ENCODE measurements around the gene UBFD1.

UBFD1 gene

GRCh38 chr16:23518435-23518891, 39.1 kb upstream of the UBFD1 start:
- TF ChIP-seq TCF12 (IDR thresholded peaks at IDR 0.05; ENCODE audit: low read depth), result no peak
- no peak for TF ChIP-seq TEAD4 (IDR thresholded peaks at IDR 0.05)
- TF ChIP-seq CEBPB (IDR thresholded peaks at IDR 0.05), result no peak
- no peak for TF ChIP-seq FOXM1 (IDR thresholded peaks at IDR 0.05; ENCODE audit: borderline replicate concordance, low read depth)
- TF ChIP-seq NFIC (IDR thresholded peaks at IDR 0.05), result peak; percentile 47; the same call in 1 of the 2 replicates
- TF ChIP-seq EP300 (IDR thresholded peaks at IDR 0.05; ENCODE audit: borderline replicate concordance), result no peak
- TF ChIP-seq REST (IDR thresholded peaks at IDR 0.05; ENCODE audit: low read depth), result no peak
- no peak for TF ChIP-seq YY1 (IDR thresholded peaks at IDR 0.05; ENCODE audit: low read depth)

GRCh38 chr16:23519282-23519681, 38.2 kb upstream of the UBFD1 start:
- TF ChIP-seq CREB1 (IDR thresholded peaks at IDR 0.05; ENCODE audit: low read depth), result no peak
- TF ChIP-seq USF1 (IDR thresholded peaks at IDR 0.05), result peak; percentile 60

GRCh38 chr16:23520500-23520899, 37.0 kb upstream of the UBFD1 start:
- TF ChIP-seq MAX (IDR thresholded peaks at IDR 0.05) (no peak), EP300 (IDR thresholded peaks at IDR 0.05; ENCODE audit: borderline replicate concordance) (no peak), TCF12 (IDR thresholded peaks at IDR 0.05; ENCODE audit: low read depth) (no peak), YY1 (IDR thresholded peaks at IDR 0.05; ENCODE audit: low read depth) (no peak), RAD21 (IDR thresholded peaks at IDR 0.05; ENCODE audit: low read depth) (no peak), ZBTB7A (IDR thresholded peaks at IDR 0.05; ENCODE audit: low read depth) (no peak), EGR1 (IDR thresholded peaks at IDR 0.05) (no peak), CREB1 (IDR thresholded peaks at IDR 0.05; ENCODE audit: low read depth) (no peak)

- TF ChIP-seq TAF1 (IDR thresholded peaks at IDR 0.05; ENCODE audit: low read depth) (no peak), FOXM1 (IDR thresholded peaks at IDR 0.05; ENCODE audit: borderline replicate concordance, low read depth) (no peak)
Measured at GRCh38 chr16:23521037-23521743, 36.3 kb upstream of the UBFD1 start.

- TF ChIP-seq RAD21 (IDR thresholded peaks at IDR 0.05; ENCODE audit: low read depth), result no peak
- TF ChIP-seq USF1 (IDR thresholded peaks at IDR 0.05), result no peak
- no peak for TF ChIP-seq EGR1 (IDR thresholded peaks at IDR 0.05)
- no peak for TF ChIP-seq REST (IDR thresholded peaks at IDR 0.05; ENCODE audit: low read depth)
- TF ChIP-seq CEBPB (IDR thresholded peaks at IDR 0.05), result no peak
- TF ChIP-seq ZBTB7A (IDR thresholded peaks at IDR 0.05; ENCODE audit: low read depth), result no peak
Measured at GRCh38 chr16:23521965-23522364, 35.6 kb upstream of the UBFD1 start.

GRCh38 chr16:23523321-23523720, 34.2 kb upstream of the UBFD1 start:
- TF ChIP-seq CEBPB (IDR thresholded peaks at IDR 0.05) (no peak), MAX (IDR thresholded peaks at IDR 0.05) (no peak), TAF1 (IDR thresholded peaks at IDR 0.05; ENCODE audit: low read depth) (no peak), REST (IDR thresholded peaks at IDR 0.05; ENCODE audit: low read depth) (no peak), TEAD4 (IDR thresholded peaks at IDR 0.05) (no peak), RAD21 (IDR thresholded peaks at IDR 0.05; ENCODE audit: low read depth) (no peak), YY1 (IDR thresholded peaks at IDR 0.05; ENCODE audit: low read depth) (no peak), EGR1 (IDR thresholded peaks at IDR 0.05) (no peak), EP300 (IDR thresholded peaks at IDR 0.05; ENCODE audit: borderline replicate concordance) (no peak), TCF12 (IDR thresholded peaks at IDR 0.05; ENCODE audit: low read depth) (no peak), NFIC (IDR thresholded peaks at IDR 0.05) (no peak)

Measured in Ishikawa (cell line).